ENCODE data around the gene LRRC39. TPM values are rescaled to one million over a fixed set of nuclear protein-coding genes. Genes with fewer than 3 reads are reported as not detected.

The LRRC39 gene
- total RNA-seq, 1 experiment from 2014 or later: 0.42 TPM

DNA sequence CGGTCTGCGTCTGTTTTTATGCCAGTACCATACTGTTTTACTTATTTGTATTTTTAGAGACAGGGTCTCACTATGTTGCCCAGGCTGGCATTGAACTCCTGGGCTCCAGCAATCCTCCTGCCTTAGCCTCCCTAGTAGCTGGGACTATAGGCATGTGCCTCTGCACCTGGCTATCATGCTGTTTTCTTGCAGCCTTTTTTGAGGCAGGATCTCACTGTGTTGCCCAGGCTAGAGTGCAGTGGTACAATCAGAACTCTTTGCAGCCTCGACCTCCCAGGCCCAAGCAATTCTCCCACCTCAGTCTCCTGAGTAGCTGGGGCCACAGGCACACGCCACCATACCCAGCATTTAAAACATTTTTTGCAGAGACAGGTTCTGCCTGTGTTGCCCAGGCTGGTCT is 5.3 kb upstream of the LRRC39 start:
- Mint-ChIP-seq H3K4me3 (ENCODE audit: low read depth, unreplicated experiment) (no peak overlapping the region), H3K27ac (ENCODE audit: unreplicated experiment) (no peak overlapping the region), H3K27me3 (ENCODE audit: unreplicated experiment) (no peaks in the 10 kb centered on the region), H3K4me1 (ENCODE audit: low read depth, unreplicated experiment) (no peaks in the 10 kb centered on the region), H3K9me3 (ENCODE audit: low read depth, unreplicated experiment) (no peaks in the 10 kb centered on the region), H3K36me3 (ENCODE audit: insufficient read depth, unreplicated experiment) (no peaks in the 10 kb centered on the region)
- intact Hi-C loops (cut with micrococcal nuclease; ENCODE audit: unreplicated experiment): no loop called here
- no peak for DNase-seq
- TF ChIP-seq, protein P1, sequence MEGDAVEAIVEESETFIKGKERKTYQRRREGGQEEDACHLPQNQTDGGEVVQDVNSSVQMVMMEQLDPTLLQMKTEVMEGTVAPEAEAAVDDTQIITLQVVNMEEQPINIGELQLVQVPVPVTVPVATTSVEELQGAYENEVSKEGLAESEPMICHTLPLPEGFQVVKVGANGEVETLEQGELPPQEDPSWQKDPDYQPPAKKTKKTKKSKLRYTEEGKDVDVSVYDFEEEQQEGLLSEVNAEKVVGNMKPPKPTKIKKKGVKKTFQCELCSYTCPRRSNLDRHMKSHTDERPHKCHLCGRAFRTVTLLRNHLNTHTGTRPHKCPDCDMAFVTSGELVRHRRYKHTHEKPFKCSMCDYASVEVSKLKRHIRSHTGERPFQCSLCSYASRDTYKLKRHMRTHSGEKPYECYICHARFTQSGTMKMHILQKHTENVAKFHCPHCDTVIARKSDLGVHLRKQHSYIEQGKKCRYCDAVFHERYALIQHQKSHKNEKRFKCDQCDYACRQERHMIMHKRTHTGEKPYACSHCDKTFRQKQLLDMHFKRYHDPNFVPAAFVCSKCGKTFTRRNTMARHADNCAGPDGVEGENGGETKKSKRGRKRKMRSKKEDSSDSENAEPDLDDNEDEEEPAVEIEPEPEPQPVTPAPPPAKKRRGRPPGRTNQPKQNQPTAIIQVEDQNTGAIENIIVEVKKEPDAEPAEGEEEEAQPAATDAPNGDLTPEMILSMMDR (IDR thresholded peaks at IDR 0.05; ENCODE audit: unreplicated experiment): no peak
- BruUV-seq (replicated peaks): no TSS peak
- CTCF ChIA-PET: interaction anchor here (0.7 kb wide), 1 partner anchor 65 kb away, joined by 3 read pairs; no protein-coding TSS in a partner anchor

DNA sequence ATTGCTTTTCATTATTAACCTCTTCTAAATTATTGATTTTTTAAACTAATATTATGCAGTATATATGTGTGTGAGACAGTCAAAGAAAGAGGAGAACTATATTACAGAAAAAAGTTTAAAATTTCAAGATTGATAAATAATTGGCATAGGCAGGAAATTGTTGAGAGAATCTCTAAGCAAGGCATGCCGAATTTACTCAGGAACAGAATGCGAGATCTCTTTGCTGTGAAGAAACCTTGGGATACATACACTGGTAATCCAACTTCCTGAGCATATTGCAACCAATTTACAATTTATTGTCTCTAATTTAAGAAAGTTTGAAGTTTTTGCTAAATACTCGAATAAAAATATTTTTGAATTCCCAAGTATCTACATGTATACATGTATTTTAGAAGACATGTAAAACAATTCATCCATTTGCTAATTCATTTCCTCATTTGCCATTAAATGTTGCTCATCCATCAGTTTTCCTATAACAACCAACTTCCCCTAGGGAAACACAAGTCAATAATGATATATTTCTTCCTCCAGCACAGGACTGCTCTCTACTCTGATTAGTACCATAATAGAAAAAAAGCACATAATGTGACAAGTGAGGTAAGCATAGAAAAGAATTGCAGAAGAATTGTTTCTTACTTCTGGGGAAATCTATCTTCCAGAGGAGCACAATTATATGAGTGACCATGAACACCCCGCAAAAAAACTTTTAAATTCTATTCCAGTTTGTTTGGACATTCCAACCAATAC is 588 bp downstream of the LRRC39 start:
- no TSS peak for BruUV-seq (replicated peaks)
- no peak for DNase-seq
- H3K27ac Mint-ChIP-seq (ENCODE audit: unreplicated experiment): no peak overlapping the region
- TF ChIP-seq, protein P1 (IDR thresholded peaks at IDR 0.05; ENCODE audit: unreplicated experiment): no peak
- H3K4me1 Mint-ChIP-seq (ENCODE audit: low read depth, unreplicated experiment): no peaks in the 10 kb centered on the region
- intact Hi-C loops (cut with micrococcal nuclease; ENCODE audit: unreplicated experiment): no loop called here
- H3K9me3 Mint-ChIP-seq (ENCODE audit: low read depth, unreplicated experiment): no peaks in the 10 kb centered on the region
- H3K36me3 Mint-ChIP-seq (ENCODE audit: insufficient read depth, unreplicated experiment): no peaks in the 10 kb centered on the region
- CTCF ChIA-PET: no interaction called here
- H3K4me3 Mint-ChIP-seq (ENCODE audit: low read depth, unreplicated experiment): no peak overlapping the region
- no peaks in the 10 kb centered on the region for H3K27me3 Mint-ChIP-seq (ENCODE audit: unreplicated experiment)

DNA sequence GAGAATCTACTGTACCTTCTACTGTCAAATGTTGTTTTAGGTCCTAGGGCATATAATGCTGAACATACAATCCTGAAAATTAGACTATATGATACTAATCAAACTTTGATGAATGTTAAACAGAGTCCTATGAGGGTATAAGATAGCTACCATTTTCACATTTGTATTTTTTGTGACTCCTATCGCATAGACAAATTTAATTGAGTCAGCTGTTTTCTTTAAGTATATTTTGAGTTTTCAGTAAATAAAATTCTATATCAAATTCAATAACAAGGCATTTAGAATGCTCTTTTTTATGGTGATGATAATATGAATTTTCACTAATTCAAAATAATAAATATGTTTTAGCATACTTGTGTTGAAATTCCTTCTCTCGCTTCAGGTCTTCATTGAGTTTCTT is 10.0 kb downstream of the LRRC39 start:
- CTCF ChIA-PET: no interaction called here
- Mint-ChIP-seq H3K4me3 (ENCODE audit: low read depth, unreplicated experiment) (no peak overlapping the region), H3K27me3 (ENCODE audit: unreplicated experiment) (no peaks in the 10 kb centered on the region), H3K9me3 (ENCODE audit: low read depth, unreplicated experiment) (peaks cover 2% of the 10 kb centered on the region), H3K36me3 (ENCODE audit: insufficient read depth, unreplicated experiment) (no peaks in the 10 kb centered on the region), H3K27ac (ENCODE audit: unreplicated experiment) (no peak overlapping the region), H3K4me1 (ENCODE audit: low read depth, unreplicated experiment) (no peaks in the 10 kb centered on the region)
- no peak for DNase-seq
- TF ChIP-seq, protein P1 (IDR thresholded peaks at IDR 0.05; ENCODE audit: unreplicated experiment): no peak
- intact Hi-C loops (cut with micrococcal nuclease; ENCODE audit: unreplicated experiment): no loop called here
- BruUV-seq (replicated peaks): no TSS peak

DNA sequence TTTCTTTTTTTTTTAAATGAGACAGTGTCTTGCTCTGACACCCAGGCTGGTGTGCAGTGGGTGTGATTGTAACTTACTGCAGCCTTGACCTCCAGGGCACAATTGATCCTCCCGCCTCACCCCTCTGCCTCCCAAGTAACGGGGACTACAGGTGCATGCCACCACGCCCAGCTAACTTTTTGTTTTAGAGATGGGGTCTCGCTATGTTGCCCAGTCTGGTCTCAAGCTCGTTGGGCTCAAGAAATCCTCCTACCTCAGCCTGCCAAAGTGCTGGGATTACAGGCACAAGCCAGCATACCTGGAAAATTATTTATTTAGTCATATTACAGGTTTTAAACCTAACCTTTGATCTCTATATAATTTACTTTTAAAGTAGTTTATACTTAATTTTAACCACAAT is 13.4 kb downstream of the LRRC39 start:
- H3K4me3 Mint-ChIP-seq (ENCODE audit: low read depth, unreplicated experiment): no peak overlapping the region

More for the DNA sequence above, 13.4 kb downstream of the LRRC39 start:
- Mint-ChIP-seq H3K27me3 (ENCODE audit: unreplicated experiment) (no peaks in the 10 kb centered on the region), H3K4me1 (ENCODE audit: low read depth, unreplicated experiment) (no peaks in the 10 kb centered on the region), H3K36me3 (ENCODE audit: insufficient read depth, unreplicated experiment) (no peaks in the 10 kb centered on the region), H3K27ac (ENCODE audit: unreplicated experiment) (no peak overlapping the region), H3K9me3 (ENCODE audit: low read depth, unreplicated experiment) (peaks cover 2% of the 10 kb centered on the region)
- CTCF ChIA-PET: no interaction called here
- BruUV-seq (replicated peaks): no TSS peak
- no peak for DNase-seq
- intact Hi-C loops (cut with micrococcal nuclease; ENCODE audit: unreplicated experiment): no loop called here
- TF ChIP-seq, protein P1 (IDR thresholded peaks at IDR 0.05; ENCODE audit: unreplicated experiment): no peak
